Retinal pigment epithelial cell (primary cell): Measurements from ENCODE around the gene C1orf167.

Experiments
- DNase-seq: peaks from one replicate; pipeline ENCODE4 v3.0.0-alpha.2; 2010; ENCODE audit warnings: low read depth
- H3K4me3 ChIP-seq: 2 replicates; pipeline ENCODE4 v1.5.1; 2011; ENCODE audit warnings: mild to moderate bottlenecking, low read length, control low read depth, moderate library complexity
- TF ChIP-seq, protein P1 (sequence below): conservative IDR thresholded peaks from 2 replicates; pipeline ENCODE4 v1.5.1; 2011; ENCODE audit warnings: low read depth, low read length, control low read depth, inconsistent platforms

Gene C1orf167

DNA sequence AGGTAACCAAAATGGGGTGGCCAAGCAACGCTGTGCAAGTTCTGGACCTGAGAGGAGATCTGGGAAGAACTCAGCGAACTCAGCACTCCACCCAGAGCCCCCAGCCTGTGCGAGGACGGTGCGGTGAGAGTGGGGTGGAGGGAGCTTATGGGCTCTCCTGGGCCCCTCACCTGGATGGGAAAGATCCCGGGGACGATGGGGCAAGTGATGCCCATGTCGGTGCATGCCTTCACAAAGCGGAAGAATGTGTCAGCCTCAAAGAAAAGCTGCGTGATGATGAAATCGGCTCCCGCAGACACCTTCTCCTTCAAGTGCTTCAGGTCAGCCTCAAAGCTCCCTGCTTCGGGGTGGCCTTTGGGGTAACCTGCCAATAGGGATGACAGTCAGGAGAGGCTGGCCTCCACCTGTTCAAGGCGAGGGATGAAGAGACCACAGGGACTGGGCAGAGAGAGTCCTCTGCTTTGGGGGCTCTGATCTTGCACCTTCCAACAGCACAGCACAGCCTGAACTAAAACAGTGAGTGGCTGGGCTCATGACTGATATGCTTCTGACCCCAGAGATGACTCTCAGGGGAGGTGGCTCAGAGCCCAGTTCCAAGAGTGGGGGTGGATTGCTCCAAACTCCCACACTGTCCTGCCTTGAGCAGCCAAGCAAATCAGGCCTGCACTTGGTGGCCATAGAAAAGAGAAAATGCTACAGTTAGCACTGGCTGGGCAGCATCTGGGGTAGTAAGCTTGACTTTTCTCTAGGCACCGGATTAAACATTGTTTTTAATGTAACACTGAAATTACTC, 34.2 kb downstream of the C1orf167 start:
- TF ChIP-seq, protein P1, sequence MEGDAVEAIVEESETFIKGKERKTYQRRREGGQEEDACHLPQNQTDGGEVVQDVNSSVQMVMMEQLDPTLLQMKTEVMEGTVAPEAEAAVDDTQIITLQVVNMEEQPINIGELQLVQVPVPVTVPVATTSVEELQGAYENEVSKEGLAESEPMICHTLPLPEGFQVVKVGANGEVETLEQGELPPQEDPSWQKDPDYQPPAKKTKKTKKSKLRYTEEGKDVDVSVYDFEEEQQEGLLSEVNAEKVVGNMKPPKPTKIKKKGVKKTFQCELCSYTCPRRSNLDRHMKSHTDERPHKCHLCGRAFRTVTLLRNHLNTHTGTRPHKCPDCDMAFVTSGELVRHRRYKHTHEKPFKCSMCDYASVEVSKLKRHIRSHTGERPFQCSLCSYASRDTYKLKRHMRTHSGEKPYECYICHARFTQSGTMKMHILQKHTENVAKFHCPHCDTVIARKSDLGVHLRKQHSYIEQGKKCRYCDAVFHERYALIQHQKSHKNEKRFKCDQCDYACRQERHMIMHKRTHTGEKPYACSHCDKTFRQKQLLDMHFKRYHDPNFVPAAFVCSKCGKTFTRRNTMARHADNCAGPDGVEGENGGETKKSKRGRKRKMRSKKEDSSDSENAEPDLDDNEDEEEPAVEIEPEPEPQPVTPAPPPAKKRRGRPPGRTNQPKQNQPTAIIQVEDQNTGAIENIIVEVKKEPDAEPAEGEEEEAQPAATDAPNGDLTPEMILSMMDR = no peak
- no peak overlapping the region for H3K4me3 ChIP-seq
- no peak for DNase-seq

DNA sequence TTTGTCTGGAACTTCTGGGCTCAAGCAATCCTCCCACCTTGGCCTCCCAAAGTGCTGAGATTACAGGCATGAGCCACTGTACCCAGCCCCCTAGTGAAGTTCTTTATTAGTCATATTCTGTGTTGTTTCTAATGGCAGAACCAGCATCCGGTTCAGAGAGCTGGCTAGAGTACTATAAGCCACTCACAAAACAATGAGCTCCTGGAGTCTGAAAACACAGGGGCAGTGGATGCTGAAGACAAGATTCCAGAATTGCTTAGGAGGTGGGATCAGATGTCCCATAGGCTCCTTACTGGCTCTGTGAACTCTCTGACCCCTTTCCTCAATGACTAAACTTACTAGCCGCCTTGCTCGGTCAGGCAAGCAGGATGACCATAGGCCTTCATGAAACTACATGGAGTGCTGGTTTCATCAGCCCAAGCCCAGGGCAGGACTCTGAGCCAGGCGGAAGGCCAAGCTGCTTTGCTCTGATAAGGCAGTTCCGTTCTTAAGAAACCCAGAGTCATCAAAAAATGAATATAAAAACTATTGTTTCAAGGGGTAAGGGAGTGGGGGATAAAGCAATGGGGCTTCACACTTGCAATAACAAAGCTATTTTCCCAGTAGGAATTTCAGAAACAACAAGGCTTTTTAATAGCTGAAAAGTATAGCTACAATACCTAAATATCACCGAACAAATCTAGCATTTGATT, 35.7 kb downstream of the C1orf167 start:
- no peak overlapping the region for H3K4me3 ChIP-seq
- TF ChIP-seq, protein P1 = no peak
- DNase-seq = no peak

DNA sequence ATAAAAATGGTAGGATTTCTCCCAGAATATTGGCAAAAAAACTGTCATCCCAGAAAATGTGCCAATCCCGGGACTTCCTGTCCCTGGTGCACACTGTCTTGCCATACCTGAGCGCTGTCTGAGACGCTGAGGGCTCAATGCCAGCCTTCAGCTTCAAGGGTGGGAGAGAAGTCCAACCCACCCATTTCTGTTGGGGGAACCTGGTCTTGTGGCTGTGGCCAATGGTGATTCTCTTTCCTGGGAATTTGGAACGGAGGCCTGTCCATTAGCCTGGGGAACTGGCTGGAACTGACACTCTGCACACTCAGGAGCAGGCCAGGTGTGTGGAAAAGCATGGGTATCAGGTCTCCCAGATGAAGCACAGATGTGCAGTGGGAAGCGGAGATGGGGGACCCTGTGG, 37.1 kb downstream of the C1orf167 start:
- H3K4me3 ChIP-seq = no peak overlapping the region
- TF ChIP-seq, protein P1 = no peak
- no peak for DNase-seq

DNA sequence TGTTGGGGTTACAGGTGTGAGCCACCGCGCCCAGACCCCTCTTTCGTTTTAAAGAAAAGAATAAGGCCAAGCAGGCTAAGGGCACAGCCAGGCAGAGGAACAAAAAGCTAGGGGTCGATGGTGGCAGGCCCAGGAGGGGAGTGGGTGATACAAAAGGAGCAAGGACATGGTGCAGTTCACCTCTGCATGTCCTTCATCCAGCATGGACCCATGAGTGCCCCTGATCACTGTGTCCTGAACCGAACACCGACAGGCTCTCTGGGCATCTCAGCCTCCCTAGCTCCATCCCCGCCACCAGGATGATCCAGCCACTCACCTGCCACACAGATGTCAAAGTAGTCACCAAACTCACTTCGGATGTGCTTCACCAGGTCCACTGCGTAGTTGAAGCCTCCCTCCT, 37.9 kb downstream of the C1orf167 start:
- TF ChIP-seq, protein P1 = no peak

DNA sequence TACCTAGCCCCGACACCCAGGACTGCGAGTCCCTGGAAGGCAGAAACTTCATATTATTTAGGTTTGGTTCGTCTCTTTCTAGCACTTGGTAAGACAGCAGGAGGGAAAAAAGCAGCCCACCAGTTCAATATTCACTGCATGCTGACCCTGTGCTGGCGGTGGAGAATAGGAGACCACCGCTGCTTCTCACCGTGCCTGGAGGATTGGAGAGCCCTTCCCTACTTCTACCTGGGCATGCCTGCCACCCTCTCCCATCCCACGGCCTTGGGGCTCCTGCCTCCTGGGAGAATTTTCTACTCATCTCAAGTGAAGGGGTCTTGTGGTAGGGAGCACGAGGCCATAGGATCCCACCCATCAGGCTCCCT, 38.4 kb downstream of the C1orf167 start:
- DNase-seq = no peak
- no peak overlapping the region for H3K4me3 ChIP-seq
- TF ChIP-seq, protein P1 = no peak

More for the DNA sequence above, 37.9 kb downstream of the C1orf167 start:
- DNase-seq = no peak
- no peak overlapping the region for H3K4me3 ChIP-seq

DNA sequence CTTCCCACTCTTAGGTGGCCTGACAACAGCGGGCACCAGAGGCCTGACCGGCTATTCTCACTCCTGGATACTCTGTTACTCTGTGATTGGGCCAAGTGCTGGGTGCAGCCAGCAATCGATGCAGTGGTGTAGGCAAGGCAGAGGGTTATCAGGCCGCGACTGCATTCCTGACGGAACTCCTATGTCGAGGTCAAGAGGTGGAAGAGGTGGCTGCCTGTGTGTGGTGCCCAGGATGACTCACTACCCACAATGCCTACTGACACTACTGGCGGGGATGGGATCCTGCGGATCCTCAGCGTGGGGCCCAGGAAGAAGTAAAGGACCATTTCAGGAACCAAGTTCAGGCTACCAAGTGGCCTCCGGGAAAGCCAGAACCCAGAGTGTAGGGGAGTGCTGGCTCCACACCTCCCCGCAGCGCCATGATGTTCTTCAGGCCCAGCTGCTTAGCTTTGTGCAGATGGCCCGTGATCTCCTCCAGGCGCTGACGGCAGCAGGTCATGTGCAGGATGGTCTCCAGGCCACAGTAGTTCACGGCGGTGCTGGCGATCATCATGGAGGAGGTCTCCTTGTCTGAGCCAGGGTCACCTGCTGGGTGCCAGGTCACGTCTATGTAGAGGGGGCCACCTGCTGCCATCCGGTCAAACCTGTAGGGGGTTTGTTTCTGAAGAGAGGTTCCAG, 38.9 kb downstream of the C1orf167 start:
- TF ChIP-seq, protein P1 = no peak
- no peak for DNase-seq
- H3K4me3 ChIP-seq = no peak overlapping the region
